ENCODE data around the gene PGLYRP1.

The PGLYRP1 gene

GRCh38 chr19:45981350-45981749 lies 41.5 kb downstream of the PGLYRP1 start:
- in situ Hi-C loops (cut with HindIII; ENCODE audit: low pct_ligation_motif_present, low sequenced_read_pairs), result no loop called here
- Histone ChIP-seq H3K27me3 (replicated peaks) (peaks cover 5% of the 10 kb centered on the region), H3K4me3 (ENCODE audit: low read depth, low read length) (no peak overlapping the region), H3K27ac (no peak overlapping the region), H3K36me3 (replicated peaks) (no peaks in the 10 kb centered on the region)
- TF ChIP-seq, protein P1, sequence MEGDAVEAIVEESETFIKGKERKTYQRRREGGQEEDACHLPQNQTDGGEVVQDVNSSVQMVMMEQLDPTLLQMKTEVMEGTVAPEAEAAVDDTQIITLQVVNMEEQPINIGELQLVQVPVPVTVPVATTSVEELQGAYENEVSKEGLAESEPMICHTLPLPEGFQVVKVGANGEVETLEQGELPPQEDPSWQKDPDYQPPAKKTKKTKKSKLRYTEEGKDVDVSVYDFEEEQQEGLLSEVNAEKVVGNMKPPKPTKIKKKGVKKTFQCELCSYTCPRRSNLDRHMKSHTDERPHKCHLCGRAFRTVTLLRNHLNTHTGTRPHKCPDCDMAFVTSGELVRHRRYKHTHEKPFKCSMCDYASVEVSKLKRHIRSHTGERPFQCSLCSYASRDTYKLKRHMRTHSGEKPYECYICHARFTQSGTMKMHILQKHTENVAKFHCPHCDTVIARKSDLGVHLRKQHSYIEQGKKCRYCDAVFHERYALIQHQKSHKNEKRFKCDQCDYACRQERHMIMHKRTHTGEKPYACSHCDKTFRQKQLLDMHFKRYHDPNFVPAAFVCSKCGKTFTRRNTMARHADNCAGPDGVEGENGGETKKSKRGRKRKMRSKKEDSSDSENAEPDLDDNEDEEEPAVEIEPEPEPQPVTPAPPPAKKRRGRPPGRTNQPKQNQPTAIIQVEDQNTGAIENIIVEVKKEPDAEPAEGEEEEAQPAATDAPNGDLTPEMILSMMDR (IDR thresholded peaks at IDR 0.05; ENCODE audit: low read depth, low read length, missing control alignments), result no peak
- no peak for DNase-seq

- no peak overlapping the region for H3K27ac ChIP-seq
- in situ Hi-C loops (cut with HindIII; ENCODE audit: low pct_ligation_motif_present, low sequenced_read_pairs), result no loop called here
- TF ChIP-seq, protein P1 (IDR thresholded peaks at IDR 0.05; ENCODE audit: low read depth, low read length, missing control alignments), result no peak
- H3K27me3 ChIP-seq (replicated peaks), result peaks cover 15% of the 10 kb centered on the region
- H3K36me3 ChIP-seq (replicated peaks), result no peaks in the 10 kb centered on the region
- no peak overlapping the region for H3K4me3 ChIP-seq (ENCODE audit: low read depth, low read length)
- no peak for DNase-seq
Observed at GRCh38 chr19:45978156-45978555, 44.7 kb downstream of the PGLYRP1 start.

GRCh38 chr19:45976178-45976577 lies 46.7 kb downstream of the PGLYRP1 start:
- H3K4me3 ChIP-seq (ENCODE audit: low read depth, low read length), result no peak overlapping the region
- in situ Hi-C loops (cut with HindIII; ENCODE audit: low pct_ligation_motif_present, low sequenced_read_pairs), result no loop called here
- H3K27ac ChIP-seq, result no peak overlapping the region
- H3K36me3 ChIP-seq (replicated peaks), result no peaks in the 10 kb centered on the region
- DNase-seq, result peak; percentile 9
- TF ChIP-seq, protein P1 (IDR thresholded peaks at IDR 0.05; ENCODE audit: low read depth, low read length, missing control alignments), result no peak
- peaks cover 23% of the 10 kb centered on the region for H3K27me3 ChIP-seq (replicated peaks)

DNA sequence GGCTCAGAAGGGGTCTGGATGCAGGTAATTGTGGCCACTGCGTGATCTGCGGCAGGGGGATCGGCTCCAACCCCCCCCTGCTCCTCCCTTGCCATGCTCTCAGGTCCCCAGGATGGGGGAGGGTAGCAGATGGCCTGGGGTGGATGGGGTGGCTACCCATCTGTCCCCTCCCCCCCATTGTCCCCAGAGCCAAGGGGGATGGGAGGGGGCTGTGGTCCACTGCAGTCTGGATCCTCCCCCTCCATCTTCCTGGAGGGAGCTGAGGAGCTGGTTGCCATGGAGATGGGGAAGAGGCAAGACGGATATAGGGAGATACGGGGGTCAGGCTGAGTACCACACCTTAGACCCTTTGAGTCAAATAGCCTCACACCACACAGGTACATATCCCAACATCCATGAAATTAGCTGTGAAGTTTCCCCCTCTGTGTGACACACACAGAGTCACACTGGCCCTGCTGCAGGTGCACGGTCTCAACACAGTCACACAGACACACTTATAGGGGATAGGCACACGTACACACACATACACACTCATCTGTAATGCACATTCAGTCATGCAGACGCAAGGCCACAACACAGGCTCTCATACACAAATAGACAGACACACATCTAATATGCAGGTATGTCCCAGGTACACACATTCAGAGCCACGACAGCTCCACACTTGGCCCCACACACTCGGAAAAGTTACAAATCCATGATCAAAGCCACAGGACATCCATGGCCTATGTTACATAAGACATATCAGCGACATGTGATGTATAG lies 47.4 kb downstream of the PGLYRP1 start:
- no peak for DNase-seq
- Histone ChIP-seq H3K36me3 (replicated peaks) (no peaks in the 10 kb centered on the region), H3K27me3 (replicated peaks) (peaks cover 23% of the 10 kb centered on the region), H3K27ac (no peak overlapping the region), H3K4me3 (ENCODE audit: low read depth, low read length) (no peak overlapping the region)
- TF ChIP-seq, protein P1 (IDR thresholded peaks at IDR 0.05; ENCODE audit: low read depth, low read length, missing control alignments), result no peak
- in situ Hi-C loops (cut with HindIII; ENCODE audit: low pct_ligation_motif_present, low sequenced_read_pairs), result no loop called here

GRCh38 chr19:45973553-45974338 lies 49.1 kb downstream of the PGLYRP1 start, which contains the start of gene NOVA2:
TSS of gene NOVA2 (minus strand) at chr19:45973865. CDS start at chr19:45973351, 514 bp downstream.
- H3K36me3 ChIP-seq (replicated peaks), result no peaks in the 10 kb centered on the region
- TF ChIP-seq, protein P1 (IDR thresholded peaks at IDR 0.05; ENCODE audit: low read depth, low read length, missing control alignments), result no peak
- H3K4me3 ChIP-seq (ENCODE audit: low read depth, low read length), result no peak within 1 kb of the TSS
- peak; percentile 56 for DNase-seq
- peaks cover 23% of the 10 kb centered on the region for H3K27me3 ChIP-seq (replicated peaks)
- no peak within 1 kb of the TSS for H3K27ac ChIP-seq
- in situ Hi-C loops (cut with HindIII; ENCODE audit: low pct_ligation_motif_present, low sequenced_read_pairs), result no loop called here

All from brain microvascular endothelial cell (primary cell).